Amygdala (tissue), 56 donors: ENCODE results near the gene LHX5.
"Not testable (repeated sequence)": the region's sequence is repeated elsewhere in the genome, so short reads cannot be mapped to it uniquely, and the experiment has no call there.

Experiments used
- DNase-seq, 56 donors: peaks; one replicate each; lab custom pipeline; 2025; lab: John Stamatoyannopoulos, UW

The LHX5 gene

DNA sequence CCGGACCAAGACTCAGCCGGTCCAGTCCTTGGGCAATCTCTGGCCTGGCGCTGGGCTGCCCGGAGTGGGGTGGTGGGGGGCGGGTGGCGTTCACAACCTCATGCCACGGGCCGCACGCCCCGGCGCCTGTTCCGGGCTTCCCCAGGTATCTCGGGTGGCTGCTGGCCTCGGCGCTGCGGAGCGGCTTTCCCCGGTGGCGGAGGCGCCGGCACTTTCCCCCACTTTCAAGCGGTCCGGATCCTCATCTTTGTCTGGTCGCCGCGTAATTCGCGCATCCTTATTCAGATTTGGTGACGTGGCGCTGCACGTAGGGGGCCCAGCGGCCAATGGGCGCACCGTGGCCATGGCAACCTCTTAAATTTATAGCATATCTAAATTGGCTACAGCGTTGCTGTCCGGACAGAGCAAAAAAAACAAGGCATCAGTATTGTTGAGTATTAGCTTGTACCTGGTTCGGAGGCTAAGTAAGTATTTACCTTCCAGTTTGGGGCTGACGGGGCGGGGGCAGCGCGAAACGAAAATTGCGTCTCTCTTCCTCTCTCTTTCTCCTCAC lies at the start of gene LHX5:
Gene LHX5 (minus strand): TSS at position 253 of the 553 bp plus-strand sequence. CDS start 373 bp downstream, outside the sequence.
- DNase-seq, result peak in 1 of 56 donors; percentile 4

DNA sequence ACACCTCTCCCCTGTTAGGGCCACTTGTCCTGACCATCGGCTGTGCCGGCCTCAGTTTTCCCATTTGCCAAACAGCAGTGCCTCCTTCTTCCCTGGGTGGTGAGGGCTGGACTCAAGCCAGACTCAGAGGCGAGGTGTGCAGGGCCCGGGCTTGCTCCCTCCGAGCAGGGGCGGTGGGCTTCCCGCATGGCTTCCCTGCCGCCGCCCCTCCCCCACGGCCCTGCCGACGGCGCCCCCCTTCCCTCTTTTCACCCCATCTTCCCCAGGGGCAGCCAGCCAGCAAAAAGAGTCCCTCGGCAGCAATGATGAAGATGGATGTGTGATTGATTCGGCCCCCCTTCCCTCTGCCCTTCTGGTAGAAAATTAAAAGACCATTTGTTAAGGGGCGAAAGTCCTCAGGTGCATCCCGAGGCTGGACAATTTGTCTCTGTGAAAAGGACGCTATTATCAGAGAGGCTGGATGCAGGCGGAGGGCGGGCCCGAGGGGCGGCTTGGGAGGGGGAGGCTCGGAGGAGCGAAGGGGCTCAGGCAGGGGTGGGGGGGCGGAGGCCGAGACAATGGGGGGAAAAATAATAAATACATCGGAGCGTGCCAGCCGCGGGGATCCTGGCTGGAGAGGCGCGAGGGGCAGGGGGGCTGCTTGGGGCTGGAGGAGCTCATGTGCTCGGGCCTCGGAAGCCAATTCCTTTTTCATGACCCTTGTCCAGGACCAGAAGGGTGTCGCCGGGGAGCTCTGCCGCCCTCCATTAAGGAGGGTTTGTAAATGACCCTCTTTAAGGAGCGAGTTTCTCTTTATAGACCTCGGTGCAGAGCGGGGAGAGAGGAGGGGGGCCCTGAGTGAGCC lies 48.0 kb upstream of the LHX5 start:
- no peak for DNase-seq

DNA sequence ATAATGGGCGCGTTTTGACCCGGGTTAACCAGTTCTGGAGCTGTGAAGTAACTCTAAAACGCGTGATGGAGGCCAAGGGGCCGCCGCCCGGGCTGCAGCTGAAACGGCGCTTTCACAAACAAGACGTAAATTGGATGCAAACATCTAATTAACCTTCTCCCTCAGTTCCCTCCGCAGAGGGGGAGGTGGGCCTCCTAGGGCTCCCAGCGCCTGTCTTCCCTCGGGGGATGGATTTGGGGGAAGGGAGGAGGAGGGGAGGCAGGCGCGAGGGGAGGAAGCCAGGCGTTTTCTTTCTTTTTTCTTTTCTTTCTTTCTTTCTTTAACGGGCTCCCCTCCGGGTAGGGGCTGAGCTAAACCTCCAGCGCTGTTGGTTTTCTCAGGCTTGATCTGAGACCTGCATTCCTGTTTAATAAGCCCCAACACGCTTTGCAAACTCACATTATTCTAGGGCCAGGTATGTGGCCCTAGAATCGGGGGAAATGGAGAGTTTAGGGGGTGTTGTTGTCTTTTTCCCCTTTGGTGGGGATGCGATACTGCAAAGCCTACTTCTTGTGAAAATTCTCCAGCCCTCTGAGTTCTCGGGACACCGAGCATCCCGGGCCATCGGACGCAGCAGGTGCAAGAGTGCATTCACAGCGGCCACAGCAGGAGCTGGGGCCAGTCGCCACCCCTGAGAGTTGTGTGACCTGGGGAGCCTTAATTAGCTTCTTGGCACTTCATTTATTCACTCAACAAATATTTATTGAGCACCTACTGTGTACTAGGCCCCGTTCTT lies 43.6 kb upstream of the LHX5 start:
- DNase-seq, result no peak

DNA sequence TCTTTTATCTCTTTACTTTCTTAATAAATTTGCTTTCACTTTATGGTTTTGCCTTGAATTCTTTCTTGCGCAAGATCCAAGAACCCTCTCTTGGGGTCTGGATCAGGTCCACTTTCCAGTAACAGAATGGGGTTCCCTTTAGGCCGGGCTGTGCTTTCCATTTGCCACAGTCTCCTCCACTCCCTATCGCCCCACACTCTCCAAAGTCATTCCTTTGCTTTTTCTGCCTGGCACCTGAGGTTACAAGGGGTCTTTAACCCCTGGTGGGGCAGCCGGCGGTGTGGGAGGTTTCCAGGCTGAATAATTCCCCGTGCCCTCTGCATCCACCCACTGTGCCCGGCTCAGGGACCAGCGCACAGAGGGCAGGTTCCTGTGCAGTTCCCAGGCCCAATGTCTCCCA lies 42.9 kb upstream of the LHX5 start:
- no peak for DNase-seq

DNA sequence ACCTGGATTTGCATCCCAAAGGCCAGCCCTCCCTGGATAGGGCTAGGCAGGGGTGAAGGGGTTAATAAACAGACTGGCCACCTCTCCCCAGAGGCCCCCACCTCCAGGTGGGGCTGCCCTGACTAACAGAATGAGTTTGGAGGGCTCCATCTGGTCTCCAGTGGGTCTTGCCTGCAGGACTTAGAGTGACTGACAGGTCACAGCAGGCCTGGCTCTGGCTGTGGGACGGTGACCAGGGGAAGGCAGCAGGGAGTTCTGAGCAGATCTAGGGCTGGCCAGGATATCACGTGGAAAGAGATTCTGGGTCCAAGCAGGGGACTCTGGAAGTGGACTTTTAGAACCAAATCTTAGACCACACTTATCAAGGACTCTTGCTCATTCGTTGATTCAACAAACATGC lies 40.9 kb upstream of the LHX5 start:
- DNase-seq, result no peak

DNA sequence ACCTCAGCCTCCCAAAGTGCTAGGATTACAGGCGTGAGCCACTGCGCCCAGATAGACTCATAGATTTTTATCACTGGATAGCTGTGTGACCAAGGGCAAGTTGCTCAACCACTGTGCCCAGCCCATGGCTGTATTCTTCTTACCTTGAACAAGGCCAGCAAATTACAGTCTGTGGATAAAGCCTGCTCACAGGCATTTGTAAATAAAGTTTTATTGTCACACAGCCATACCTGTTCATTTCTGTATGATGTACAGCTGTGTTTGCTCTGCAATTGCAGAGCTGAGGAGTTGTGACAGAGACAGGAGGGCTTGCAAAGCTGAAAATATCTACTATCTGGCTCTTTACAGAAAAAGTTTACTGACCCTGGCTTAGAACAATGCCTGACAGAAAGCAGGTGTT lies 35.2 kb upstream of the LHX5 start:
- no peak for DNase-seq

DNA sequence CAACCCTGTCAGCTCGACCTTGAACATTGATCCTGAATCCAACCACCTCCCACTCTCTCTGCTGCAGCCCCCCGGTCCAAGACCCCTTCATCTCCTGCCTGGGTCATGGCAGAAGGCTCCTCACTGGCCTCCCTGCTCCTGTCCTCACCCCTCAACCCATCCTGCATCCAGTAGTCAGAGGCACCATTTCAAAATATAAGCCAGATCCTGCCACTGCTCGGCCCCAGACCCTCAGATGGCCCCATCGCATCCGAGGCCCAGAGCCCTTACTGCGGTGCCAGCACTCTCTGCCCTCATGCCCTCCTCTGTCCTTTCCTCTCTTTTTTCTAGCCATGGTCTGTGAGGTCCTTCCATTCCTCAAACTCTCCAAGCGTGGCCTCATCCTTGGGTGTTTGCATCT lies 34.3 kb upstream of the LHX5 start:
- DNase-seq, result no peak

DNA sequence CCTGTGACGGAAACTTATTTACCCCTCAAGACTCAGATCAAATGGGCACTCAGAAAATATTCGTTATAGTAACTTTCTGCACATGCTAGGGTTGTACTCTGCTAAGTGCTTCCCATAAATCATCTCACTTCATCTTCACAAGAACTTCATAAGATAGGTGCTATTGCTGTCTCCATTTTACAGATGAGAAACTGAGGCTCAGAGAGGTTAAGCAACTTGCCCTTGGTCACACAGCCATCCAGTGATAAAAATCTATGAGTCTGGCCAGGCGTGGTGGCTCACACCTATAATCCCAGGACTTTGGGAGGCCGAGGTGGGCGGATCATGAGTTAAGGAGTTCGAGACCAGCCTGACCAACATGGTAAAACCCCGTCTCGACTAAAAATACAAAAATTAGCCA lies 33.2 kb upstream of the LHX5 start:
- DNase-seq, result no peak

DNA sequence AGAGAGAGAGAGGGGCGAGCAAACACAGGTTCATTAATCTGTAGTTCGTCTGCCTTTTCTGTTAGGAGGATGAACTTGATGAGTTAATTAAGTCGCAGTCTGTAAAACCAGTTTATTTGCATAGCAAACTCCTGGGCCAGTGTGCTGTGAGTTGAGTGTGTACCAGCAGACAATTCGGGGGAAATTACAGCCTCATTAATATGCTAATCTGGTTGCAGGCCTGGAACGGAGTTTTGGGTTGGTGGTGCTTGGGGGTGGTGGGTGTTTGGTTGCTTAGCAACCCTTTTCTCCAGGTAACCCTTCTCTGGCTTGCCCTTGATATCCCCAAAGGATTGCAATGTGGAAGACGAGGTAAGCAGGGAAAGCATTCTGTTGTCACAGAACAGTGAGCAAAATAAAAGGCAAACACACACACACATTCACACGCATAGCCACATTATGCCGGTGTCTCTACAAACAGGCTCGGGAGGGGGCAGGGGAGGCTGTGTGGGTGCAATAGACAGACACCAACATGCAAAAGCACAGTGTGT lies 29.2 kb upstream of the LHX5 start:
- DNase-seq, result peak in 2 of 56 donors; percentile 1 to 2

DNA sequence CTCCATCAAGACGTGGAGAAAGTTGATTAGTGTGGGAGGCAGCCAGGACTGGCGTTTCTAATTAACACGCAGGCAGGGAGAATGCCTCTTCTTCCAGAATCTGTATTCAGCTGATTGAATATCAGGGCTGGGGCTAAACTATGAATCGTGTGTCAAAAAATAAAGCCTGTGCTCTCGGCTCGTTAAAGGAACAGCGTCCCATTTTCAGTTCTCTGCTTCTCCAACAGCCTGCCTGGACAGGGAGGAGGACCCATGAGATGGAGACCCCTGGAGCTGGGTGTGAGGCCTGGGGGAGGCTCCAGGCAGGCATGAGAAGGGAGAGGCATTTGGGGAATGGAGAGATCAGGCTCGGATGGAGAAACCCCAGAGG lies 28.6 kb upstream of the LHX5 start:
- no peak for DNase-seq

DNA sequence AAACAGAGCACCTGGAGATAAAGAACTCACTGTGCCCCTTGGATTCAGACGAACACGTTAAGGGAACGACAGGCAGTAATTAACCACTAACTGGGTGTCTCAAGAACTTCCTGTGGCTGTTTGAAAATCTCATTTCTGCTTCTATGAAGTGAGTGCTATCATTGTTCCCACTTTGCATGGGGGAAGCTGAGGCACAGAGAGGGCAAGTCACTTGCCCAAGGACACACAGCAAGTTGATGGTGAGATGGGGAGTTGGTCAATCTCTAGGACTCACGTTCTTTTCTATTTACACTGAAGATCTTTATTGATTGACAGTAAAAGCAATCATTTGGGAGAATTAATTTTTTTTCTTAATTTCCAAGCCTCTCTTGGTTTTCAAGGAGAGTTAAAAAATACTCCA lies 26.8 kb upstream of the LHX5 start:
- DNase-seq, result no peak

DNA sequence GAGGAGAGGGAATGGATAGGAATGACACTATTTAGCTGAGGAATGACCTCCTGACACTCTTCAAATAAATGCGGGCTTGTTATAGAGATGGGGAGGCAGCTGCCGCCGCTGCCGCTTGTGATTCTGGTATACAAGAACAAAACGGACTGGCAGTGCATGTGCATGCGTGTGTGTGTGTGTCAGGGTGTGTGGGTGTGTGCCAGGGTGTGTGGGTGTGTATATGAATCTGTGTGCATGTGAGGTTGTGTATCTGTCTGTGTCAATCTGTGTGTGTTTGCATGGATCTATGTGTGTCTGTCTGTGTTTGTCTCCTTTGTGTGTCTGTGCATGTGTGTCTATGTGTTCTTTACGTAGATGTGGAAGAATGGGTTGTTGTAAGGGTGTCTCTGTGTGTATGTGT lies 26.0 kb upstream of the LHX5 start:
- DNase-seq, result no peak

DNA sequence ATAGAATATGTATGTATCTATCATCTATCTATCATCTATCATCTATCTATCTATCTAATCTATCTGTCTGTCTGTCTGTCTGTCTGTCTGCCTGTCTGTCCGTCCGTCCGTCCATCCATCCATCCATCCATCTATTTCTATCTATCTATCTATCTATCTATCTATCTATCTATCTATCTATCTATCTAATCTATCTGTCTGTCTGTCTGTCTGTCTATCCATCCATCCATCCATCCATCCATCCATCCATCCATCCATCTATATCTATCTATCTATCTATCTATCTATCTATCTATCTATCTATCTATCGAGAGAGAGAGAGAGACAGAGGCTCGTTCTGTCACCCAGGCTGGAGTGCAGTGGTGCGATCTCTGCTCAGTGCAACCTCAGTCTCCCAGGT lies 24.3 kb upstream of the LHX5 start:
- DNase-seq, result not testable (repeated sequence)

DNA sequence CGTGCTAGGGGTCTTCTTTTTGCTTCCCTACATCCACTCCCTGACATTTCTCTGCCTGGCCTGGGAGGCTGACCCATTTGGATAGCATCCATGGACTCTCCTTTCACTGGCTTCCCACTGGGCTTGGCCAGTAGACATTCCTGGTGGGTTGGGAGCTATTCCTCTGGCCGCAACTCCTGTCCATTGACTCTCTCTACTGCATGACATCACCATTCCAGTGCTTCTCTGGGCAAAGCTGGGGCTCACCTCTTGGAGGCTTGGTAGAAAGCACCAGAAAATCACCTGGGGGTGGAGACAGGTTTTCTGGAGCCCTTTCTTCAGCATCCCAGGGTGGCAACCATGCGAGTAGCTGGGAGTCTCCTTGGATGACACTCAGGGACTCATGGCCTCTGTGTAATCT lies 16.7 kb upstream of the LHX5 start:
- no peak for DNase-seq

DNA sequence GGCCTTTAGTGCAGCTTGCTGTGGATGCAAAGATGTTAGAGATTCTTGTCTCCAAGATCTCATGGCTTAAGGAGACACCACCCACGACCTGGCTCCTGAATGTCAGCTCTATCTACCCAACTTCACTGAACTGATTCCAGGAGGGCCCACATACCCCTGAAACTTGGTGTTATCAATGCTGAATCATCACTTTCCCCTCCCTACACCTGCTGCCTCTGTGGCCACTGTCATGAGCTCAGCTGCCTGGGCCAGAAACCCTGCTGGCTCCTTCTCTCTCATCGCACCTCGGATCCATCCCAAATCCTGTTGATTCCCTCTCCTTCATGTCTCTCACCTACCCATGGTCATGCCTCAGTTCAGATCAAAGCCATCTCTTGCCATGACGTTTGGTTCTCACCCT lies 15.1 kb upstream of the LHX5 start:
- DNase-seq, result no peak

DNA sequence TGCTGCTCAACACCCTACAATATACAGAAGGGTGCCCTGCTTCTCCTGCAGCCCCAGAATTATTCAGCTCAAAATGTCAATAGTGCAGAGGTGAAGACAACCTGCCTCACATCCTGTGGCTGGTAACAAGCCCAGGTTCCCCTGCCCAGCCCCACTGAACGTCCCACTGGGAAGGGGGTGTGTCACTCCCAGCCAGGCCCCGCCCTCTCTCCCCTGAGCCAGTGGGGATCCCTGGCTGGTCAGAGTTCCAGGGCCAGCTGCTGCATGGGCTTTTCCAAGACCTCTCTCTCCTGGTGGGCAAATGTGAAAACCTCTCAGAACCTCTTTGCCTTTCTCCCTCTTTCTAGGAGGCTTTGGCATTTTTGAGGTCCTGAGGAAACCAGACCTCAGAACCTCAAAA lies 13.7 kb upstream of the LHX5 start:
- DNase-seq, result no peak

DNA sequence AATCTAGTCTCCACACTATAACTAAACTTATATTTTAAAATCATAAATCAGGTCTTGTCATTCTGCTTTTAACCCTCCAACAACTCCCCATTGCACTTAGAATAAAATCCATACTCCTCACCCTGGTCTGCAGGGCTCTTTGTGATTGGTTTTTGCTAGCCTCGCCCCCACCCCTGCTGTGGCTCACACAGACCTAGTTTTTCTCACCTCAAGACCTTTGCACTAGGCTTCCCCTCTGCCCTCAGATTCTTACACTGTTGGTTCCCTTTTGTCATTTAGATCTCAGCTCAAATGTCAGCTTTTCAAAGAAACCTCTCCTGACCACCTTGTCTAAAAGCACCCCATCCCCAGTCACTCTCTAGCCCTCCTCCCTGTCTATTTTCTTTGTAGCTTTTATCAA lies 10.7 kb upstream of the LHX5 start:
- no peak for DNase-seq

DNA sequence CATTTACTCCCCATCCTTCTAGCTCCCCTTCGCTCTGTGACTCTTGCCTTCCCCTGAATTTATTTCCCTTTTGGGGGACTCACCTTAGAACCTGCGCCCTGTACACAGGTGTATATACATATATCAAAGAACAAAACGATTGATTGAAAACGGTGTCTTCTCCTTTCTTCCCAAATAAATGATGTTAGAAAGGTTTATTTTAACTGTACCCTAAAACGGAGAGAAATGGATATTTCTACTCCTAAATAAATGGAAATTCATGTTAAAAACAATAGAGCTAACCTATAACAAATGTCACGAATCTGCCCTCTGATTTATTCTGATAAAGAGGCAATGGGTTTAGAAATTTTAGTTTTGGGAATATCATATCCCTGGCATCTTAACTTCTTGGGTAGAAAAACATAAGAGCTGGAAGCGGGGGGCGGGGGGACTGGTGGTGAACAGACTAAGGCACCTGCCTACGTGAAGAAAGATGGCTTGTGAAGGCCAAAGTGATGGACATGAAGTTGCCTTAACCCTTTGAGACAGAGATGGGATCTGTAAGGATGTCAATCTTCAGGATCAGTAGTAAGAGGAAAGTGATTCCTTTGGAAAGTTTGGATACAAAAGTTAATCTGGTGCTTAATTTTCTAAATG lies 8.8 kb upstream of the LHX5 start:
- no peak for DNase-seq

DNA sequence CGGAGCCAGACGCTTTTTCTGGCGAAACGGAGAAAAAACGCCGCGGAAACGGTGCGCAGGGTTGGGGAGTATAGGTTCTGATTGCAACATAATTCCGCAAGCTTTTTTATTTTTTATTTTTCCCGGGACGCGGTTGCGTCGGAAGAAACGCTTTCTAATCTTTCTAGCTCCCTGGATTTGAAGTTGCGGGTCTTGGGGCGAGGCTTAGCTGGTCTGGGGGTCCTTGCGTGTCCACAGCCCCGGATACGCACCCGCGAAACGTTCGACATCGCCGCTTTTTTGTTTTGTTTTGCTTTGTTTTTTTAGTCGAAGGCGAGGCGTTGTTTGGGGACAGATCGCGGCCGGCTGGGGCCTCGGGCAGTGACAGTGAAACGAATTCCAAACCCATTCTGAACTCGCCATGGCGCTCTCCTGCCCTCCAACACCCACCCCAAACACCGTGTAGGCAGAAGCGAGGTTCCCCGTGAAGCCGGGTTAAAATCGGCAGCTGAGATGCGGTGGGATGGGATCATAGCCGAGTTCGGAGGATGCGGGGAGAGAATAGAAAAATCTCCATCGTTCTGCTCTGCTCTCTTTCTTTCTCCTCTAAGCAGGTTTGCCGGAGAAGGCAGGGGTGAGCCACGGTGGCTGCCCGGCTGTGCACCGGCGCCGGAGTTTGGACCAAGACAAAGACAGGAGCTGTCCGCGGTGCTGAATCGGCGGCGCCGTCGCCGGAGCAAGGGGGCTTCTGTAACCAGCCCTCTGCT lies 8.1 kb upstream of the LHX5 start:
- peak in 9 of 56 donors; percentile 1 to 32 (median 4) for DNase-seq

DNA sequence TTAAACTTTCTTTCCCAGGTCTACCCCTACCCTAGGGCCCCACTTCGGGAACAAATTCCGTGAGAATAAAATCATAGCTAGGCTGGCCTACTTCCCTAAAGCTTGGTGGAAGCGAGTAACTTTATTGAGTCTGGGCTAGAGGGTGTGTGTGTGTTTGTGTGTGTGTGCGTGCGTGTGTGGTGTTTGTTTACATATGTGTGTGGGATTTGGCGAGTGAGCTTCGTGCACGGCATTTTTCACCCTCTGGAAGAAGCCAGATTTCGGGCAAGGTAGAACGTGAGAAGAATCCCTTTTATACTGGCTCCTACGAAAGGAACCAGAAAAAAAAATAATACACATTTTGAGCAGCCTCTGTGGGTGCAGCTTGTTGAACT lies 7.5 kb upstream of the LHX5 start:
- DNase-seq, result no peak
